Measurements from ENCODE around the gene DCP2.

DNA sequence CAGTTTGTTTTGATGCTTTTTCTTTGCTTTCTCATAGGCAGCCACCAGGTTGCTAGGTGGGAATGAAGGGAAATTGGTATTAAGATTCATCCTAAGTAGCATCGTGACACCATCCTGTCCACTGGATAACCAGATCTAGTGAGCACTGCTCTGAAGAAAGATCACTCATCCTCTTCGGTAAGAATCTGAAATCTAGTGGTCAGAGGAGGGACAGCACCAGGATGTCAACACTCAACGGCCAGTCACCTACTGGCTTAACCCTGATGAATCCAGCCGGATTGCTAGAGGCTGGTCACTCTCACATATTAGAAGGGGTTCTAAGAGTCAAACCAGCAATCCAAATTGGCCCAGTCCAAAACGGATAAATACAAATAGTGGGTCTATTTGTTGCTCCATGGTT is 50.8 kb downstream of the DCP2 start:
- TF ChIP-seq, protein P1, sequence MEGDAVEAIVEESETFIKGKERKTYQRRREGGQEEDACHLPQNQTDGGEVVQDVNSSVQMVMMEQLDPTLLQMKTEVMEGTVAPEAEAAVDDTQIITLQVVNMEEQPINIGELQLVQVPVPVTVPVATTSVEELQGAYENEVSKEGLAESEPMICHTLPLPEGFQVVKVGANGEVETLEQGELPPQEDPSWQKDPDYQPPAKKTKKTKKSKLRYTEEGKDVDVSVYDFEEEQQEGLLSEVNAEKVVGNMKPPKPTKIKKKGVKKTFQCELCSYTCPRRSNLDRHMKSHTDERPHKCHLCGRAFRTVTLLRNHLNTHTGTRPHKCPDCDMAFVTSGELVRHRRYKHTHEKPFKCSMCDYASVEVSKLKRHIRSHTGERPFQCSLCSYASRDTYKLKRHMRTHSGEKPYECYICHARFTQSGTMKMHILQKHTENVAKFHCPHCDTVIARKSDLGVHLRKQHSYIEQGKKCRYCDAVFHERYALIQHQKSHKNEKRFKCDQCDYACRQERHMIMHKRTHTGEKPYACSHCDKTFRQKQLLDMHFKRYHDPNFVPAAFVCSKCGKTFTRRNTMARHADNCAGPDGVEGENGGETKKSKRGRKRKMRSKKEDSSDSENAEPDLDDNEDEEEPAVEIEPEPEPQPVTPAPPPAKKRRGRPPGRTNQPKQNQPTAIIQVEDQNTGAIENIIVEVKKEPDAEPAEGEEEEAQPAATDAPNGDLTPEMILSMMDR (IDR thresholded peaks at IDR 0.05), result no peak
- TF ChIP-seq POLR2A (IDR thresholded peaks at IDR 0.05; ENCODE audit: low read depth), result no peak
- no peak for TF ChIP-seq EP300 (IDR thresholded peaks at IDR 0.05)
